Smooth muscle cell (in vitro differentiated cells): ENCODE results near the gene RBAK. TPM values are rescaled to one million over a fixed set of nuclear protein-coding genes. Genes with fewer than 3 reads are reported as not detected.
"Not testable (repeated sequence)": the region's sequence is repeated elsewhere in the genome, so short reads cannot be mapped to it uniquely, and the experiment has no call there.

Source experiments
- DNase-seq: peaks from one replicate; lab custom pipeline; 2025; ENCODE audit not compliant: unreplicated experiment; lab: John Stamatoyannopoulos, UW
- H2AFZ ChIP-seq: fragments of 200-600 bp; sonication (generic); 2 replicates; pipeline ENCODE4 v1.6.0; 2016; ENCODE audit warnings: antibody characterized with exemption, low read depth, mild to moderate bottlenecking
- H3F3A ChIP-seq: fragments of 200-600 bp; sonication (generic); 2 replicates; pipeline ENCODE4 v1.6.0; 2017; ENCODE audit warnings: antibody characterized with exemption, low read depth
- H3K27ac ChIP-seq: fragments of 200-600 bp; sonication (generic); 2 replicates; pipeline ENCODE4 v1.5.1; 2016; ENCODE audit warnings: low read depth, mild to moderate bottlenecking
- H3K27me3 ChIP-seq: fragments of 200-600 bp; sonication (generic); 2 replicates; pipeline ENCODE4 v1.6.1; 2016; ENCODE audit warnings: low read depth, mild to moderate bottlenecking
- H3K36me3 ChIP-seq: fragments of 200-600 bp; sonication (generic); 2 replicates; pipeline ENCODE4 v1.5.1; 2016; ENCODE audit warnings: low read depth
- H3K4me1 ChIP-seq: fragments of 200-600 bp; sonication (generic); 2 replicates; pipeline ENCODE4 v1.5.1; 2016; ENCODE audit warnings: low read depth
- H3K4me2 ChIP-seq: fragments of 200-600 bp; sonication (generic); 2 replicates; pipeline ENCODE4 v1.6.0; 2016; ENCODE audit warnings: mild to moderate bottlenecking
- H3K4me3 ChIP-seq: fragments of 200-600 bp; sonication (generic); 2 replicates; pipeline ENCODE4 v1.5.1; 2016; ENCODE audit warnings: mild to moderate bottlenecking
- H3K79me2 ChIP-seq: fragments of 200-600 bp; sonication (generic); 2 replicates; pipeline ENCODE4 v1.6.0; 2016; ENCODE audit warnings: low read depth, mild to moderate bottlenecking
- H3K9ac ChIP-seq: fragments of 200-600 bp; sonication (generic); 2 replicates; pipeline ENCODE4 v1.6.0; 2016; ENCODE audit warnings: low read depth
- H3K9me3 ChIP-seq: fragments of 200-600 bp; sonication (generic); replicated peaks from 2 replicates; pipeline ENCODE4 v1.5.1; 2016; ENCODE audit warnings: low read depth
- H4K20me1 ChIP-seq: fragments of 200-600 bp; sonication (generic); 2 replicates; pipeline ENCODE4 v1.6.0; 2016; ENCODE audit warnings: low read depth
- WGBS: methylation state at CpG from one replicate; pipeline ENCODE4 v1.1.7; 2016; ENCODE audit warnings: low lambda C conversion rate; 5-methylcytosine and 5-hydroxymethylcytosine counted together
- polyA plus RNA-seq: library from polyadenylated mRNA; unstranded; fragments of >200 nt; fragmentation: Nextera tagmentation; extraction: Ambion mirVana; gene quantifications from 2 replicates; pipeline ENCODE4 v1.2.1, GENCODE V29; 2016
- total RNA-seq: library from RNA; depleted of rRNA; stranded (reverse); fragments of >200 nt; gene quantifications from 2 replicates; pipeline ENCODE4 v1.2.3, GENCODE V29; 2014
- TF ChIP-seq, protein P1 (sequence below): fragments of 200-600 bp; sonication (generic); IDR thresholded peaks from 2 replicates; pipeline ENCODE4 v1.5.1; 2017; ENCODE audit warnings: borderline replicate concordance, mild to moderate bottlenecking, antibody characterized with exemption; ENCODE audit not compliant: insufficient read depth, poor library complexity, severe bottlenecking

The RBAK gene
- total and polyA plus RNA-seq, 2 experiments from 2014 or later: 2.6 to 13.1 TPM

- no peak overlapping the region for H3K27ac ChIP-seq
- no peaks in the 10 kb centered on the region for H3K79me2 ChIP-seq
- no peak for DNase-seq
- H3K4me3 ChIP-seq: peak overlapping the region; percentile 27
- peaks cover 97% of the 10 kb centered on the region for H3K9me3 ChIP-seq
- no peaks in the 10 kb centered on the region for H4K20me1 ChIP-seq
- H3K27me3 ChIP-seq: no peaks in the 10 kb centered on the region
- H3K4me1 ChIP-seq: no peaks in the 10 kb centered on the region
- no peak overlapping the region for H3K4me2 ChIP-seq
- H2AFZ ChIP-seq: no peak overlapping the region
- no peak overlapping the region for H3K9ac ChIP-seq
- 96% methylated on average over 12 of the region's 12 CpGs for WGBS
- H3F3A ChIP-seq: peaks cover 27% of the 10 kb centered on the region
- H3K36me3 ChIP-seq: peaks cover 94% of the 10 kb centered on the region
- TF ChIP-seq, protein P1, sequence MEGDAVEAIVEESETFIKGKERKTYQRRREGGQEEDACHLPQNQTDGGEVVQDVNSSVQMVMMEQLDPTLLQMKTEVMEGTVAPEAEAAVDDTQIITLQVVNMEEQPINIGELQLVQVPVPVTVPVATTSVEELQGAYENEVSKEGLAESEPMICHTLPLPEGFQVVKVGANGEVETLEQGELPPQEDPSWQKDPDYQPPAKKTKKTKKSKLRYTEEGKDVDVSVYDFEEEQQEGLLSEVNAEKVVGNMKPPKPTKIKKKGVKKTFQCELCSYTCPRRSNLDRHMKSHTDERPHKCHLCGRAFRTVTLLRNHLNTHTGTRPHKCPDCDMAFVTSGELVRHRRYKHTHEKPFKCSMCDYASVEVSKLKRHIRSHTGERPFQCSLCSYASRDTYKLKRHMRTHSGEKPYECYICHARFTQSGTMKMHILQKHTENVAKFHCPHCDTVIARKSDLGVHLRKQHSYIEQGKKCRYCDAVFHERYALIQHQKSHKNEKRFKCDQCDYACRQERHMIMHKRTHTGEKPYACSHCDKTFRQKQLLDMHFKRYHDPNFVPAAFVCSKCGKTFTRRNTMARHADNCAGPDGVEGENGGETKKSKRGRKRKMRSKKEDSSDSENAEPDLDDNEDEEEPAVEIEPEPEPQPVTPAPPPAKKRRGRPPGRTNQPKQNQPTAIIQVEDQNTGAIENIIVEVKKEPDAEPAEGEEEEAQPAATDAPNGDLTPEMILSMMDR: no peak
These were observed 18.9 kb downstream of the RBAK start for GRCh38 chr7:5064391-5065106.

DNA sequence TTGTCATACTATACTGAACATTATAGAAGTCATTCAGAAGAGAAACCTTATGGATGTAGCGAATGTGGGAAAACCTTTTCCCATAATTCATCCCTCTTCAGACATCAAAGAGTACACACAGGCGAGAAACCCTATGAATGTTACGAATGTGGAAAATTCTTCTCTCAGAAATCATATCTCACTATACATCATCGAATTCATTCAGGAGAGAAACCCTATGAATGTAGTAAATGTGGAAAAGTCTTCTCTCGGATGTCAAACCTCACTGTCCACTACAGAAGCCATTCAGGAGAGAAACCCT is 19.4 kb downstream of the RBAK start:
- Histone ChIP-seq H3K9me3 (peaks cover 92% of the 10 kb centered on the region), H3F3A (peaks cover 27% of the 10 kb centered on the region), H3K27me3 (no peaks in the 10 kb centered on the region), H3K4me2 (no peak overlapping the region), H3K27ac (no peak overlapping the region), H3K36me3 (peaks cover 89% of the 10 kb centered on the region), H3K79me2 (no peaks in the 10 kb centered on the region), H3K9ac (no peak overlapping the region), H3K4me1 (no peaks in the 10 kb centered on the region), H2AFZ (no peak overlapping the region), H3K4me3 (peak overlapping the region; percentile 27), H4K20me1 (no peaks in the 10 kb centered on the region)
- WGBS: 96% methylated on average over 5 of the region's 5 CpGs
- no peak for DNase-seq
- TF ChIP-seq, protein P1: no peak

DNA sequence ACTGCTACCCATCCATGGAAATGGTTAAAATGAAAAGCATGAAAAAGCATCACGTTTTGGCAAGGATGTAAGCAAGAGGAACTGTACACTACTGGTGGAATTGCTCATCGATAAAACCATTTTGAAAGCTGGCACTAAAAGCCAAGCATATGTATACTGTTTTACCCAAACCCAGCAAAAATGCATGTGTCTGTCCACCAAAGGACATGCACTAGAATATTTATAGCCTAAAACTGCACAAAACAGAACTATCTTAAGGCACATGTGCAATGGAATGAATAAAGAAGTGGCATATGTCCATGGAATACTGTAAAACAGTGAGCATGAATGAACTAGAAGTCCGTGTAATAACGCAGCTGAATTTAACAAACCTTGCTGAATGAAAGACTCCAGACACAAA is 22.9 kb downstream of the RBAK start:
- Histone ChIP-seq H3K4me1 (no peaks in the 10 kb centered on the region), H3K4me3 (no peak overlapping the region), H3K36me3 (peaks cover 54% of the 10 kb centered on the region), H3K27ac (no peak overlapping the region), H3K9ac (no peak overlapping the region), H4K20me1 (no peaks in the 10 kb centered on the region), H3K9me3 (peaks cover 58% of the 10 kb centered on the region), H2AFZ (no peak overlapping the region), H3F3A (peaks cover 16% of the 10 kb centered on the region), H3K4me2 (no peak overlapping the region), H3K79me2 (no peaks in the 10 kb centered on the region), H3K27me3 (no peaks in the 10 kb centered on the region)
- WGBS: 93% methylated on average over 4 of the region's 4 CpGs
- TF ChIP-seq, protein P1: no peak
- DNase-seq: no peak

GRCh38 chr7:5070206-5070605 is 24.5 kb downstream of the RBAK start:
- H3K27me3 ChIP-seq: no peaks in the 10 kb centered on the region

DNA sequence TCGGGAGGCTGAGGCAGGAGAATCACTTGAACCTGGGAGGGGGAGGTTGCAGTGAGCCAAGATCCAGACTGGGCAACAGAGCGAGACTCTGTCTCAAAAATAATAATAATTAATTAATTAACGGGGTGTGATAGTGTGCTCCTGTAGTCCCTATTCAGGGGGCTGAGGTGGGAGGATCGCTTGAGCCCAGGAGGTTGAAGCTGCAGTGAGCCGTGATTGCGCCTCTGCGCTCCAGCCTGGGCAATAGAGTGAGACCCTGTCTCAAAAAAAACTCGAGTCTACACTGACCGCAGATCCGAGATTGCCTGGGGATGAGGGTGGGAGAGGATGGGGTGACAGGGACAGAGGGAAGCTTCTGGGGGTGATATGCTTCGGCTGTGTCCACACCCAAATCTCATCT is 29.5 kb downstream of the RBAK start:
- H3K4me2 ChIP-seq, H3F3A ChIP-seq, H3K9me3 ChIP-seq, H3K4me3 ChIP-seq, H3K27me3 ChIP-seq, DNase-seq, H2AFZ ChIP-seq, H3K9ac ChIP-seq, H3K4me1 ChIP-seq, H3K36me3 ChIP-seq, H3K27ac ChIP-seq, H3K79me2 ChIP-seq, H4K20me1 ChIP-seq: not testable (repeated sequence)
- WGBS: 89% methylated on average over 11 of the region's 11 CpGs

More at GRCh38 chr7:5070206-5070605, 24.5 kb downstream of the RBAK start:
- no peaks in the 10 kb centered on the region for H3K79me2 ChIP-seq
- H3K4me3 ChIP-seq: no peak overlapping the region
- no peaks in the 10 kb centered on the region for H4K20me1 ChIP-seq
- TF ChIP-seq, protein P1: no peak
- no peak overlapping the region for H3K27ac ChIP-seq
- DNase-seq: no peak
- H3K9ac ChIP-seq: no peak overlapping the region
- no peaks in the 10 kb centered on the region for H3F3A ChIP-seq
- WGBS: 100% methylated on average over 4 of the region's 4 CpGs
- H3K4me2 ChIP-seq: no peak overlapping the region
- peaks cover 37% of the 10 kb centered on the region for H3K36me3 ChIP-seq
- no peaks in the 10 kb centered on the region for H3K4me1 ChIP-seq
- H3K9me3 ChIP-seq: peaks cover 41% of the 10 kb centered on the region
- no peak overlapping the region for H2AFZ ChIP-seq
